ENCODE measurements around the gene CUL1. TPM values are rescaled to one million over a fixed set of nuclear protein-coding genes. Genes with fewer than 3 reads are reported as not detected.

The CUL1 gene
- total RNA-seq, 4 donors from 2014 or later, result 80.6 to 83.7 (median 82.8) TPM

DNA sequence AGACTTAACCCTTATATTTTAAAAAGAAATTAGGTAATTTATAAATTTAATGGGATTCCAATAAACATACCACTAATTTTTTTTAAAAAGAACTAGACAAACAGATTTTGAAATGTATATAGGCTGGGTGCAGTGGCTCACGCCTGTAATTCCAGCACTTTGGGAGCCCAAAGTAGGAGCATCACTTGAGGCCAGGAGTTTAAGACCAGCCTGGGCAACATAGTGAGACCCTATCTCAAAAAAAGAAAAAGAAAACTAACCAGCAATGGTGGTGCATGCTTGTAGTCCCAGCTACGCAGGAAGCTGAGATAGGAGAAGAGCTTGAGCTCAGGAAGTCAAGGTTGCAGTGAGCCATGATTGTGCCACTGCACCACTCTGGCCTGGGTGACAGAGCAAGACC, 122.7 kb downstream of the CUL1 start:
- Histone ChIP-seq H3K4me3 (no peak overlapping the region), H3K27ac (no peak overlapping the region), H3K27me3 (no peaks in the 10 kb centered on the region), H3K9me3 (no peaks in the 10 kb centered on the region), H3K4me1 (no peaks in the 10 kb centered on the region), H3K36me3 (no peaks in the 10 kb centered on the region)
- no peak for TF ChIP-seq POLR2AphosphoS5 (IDR thresholded peaks at IDR 0.05)
- no peak for TF ChIP-seq EP300 (IDR thresholded peaks at IDR 0.05)
- TF ChIP-seq, protein P1, sequence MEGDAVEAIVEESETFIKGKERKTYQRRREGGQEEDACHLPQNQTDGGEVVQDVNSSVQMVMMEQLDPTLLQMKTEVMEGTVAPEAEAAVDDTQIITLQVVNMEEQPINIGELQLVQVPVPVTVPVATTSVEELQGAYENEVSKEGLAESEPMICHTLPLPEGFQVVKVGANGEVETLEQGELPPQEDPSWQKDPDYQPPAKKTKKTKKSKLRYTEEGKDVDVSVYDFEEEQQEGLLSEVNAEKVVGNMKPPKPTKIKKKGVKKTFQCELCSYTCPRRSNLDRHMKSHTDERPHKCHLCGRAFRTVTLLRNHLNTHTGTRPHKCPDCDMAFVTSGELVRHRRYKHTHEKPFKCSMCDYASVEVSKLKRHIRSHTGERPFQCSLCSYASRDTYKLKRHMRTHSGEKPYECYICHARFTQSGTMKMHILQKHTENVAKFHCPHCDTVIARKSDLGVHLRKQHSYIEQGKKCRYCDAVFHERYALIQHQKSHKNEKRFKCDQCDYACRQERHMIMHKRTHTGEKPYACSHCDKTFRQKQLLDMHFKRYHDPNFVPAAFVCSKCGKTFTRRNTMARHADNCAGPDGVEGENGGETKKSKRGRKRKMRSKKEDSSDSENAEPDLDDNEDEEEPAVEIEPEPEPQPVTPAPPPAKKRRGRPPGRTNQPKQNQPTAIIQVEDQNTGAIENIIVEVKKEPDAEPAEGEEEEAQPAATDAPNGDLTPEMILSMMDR (IDR thresholded peaks at IDR 0.05), result no peak
- TF ChIP-seq POLR2A (IDR thresholded peaks at IDR 0.05), result no peak
- WGBS, 2 donors (ENCODE audit: low coverage in 1 of 2), result 80 to 92% methylated on average over 1 to 2 of the region's 2 CpGs
- ATAC-seq, result no peak

DNA sequence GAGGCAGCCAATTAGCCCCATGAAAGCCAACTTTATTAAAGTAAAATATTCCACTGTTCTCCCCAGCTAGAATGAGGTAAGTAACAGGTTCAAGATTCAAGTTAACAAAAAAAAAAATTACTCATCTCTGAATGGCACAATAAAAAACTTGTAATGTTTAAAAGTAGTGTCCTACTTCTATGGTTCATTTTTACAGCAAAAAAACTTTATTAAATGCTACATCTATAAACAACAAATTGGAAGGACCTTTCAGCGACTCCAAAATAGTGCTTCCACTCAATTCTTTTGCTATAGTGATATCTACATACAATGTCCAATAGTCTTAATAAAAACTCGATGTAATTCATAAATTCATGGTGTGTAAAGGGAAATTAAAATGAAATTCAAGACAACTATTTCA, 126.2 kb downstream of the CUL1 start:
- 96 to 100% methylated on average over 2 of the region's 2 CpGs for WGBS, 2 donors (ENCODE audit: low coverage in 1 of 2)
- TF ChIP-seq, protein P1 (IDR thresholded peaks at IDR 0.05), result no peak
- TF ChIP-seq POLR2AphosphoS5 (IDR thresholded peaks at IDR 0.05) (no peak), POLR2A (IDR thresholded peaks at IDR 0.05) (no peak), EP300 (IDR thresholded peaks at IDR 0.05) (no peak)
- Histone ChIP-seq H3K27me3 (no peaks in the 10 kb centered on the region), H3K27ac (no peak overlapping the region), H3K4me3 (no peak overlapping the region), H3K9me3 (no peaks in the 10 kb centered on the region), H3K4me1 (no peaks in the 10 kb centered on the region), H3K36me3 (no peaks in the 10 kb centered on the region)
- no peak for ATAC-seq

DNA sequence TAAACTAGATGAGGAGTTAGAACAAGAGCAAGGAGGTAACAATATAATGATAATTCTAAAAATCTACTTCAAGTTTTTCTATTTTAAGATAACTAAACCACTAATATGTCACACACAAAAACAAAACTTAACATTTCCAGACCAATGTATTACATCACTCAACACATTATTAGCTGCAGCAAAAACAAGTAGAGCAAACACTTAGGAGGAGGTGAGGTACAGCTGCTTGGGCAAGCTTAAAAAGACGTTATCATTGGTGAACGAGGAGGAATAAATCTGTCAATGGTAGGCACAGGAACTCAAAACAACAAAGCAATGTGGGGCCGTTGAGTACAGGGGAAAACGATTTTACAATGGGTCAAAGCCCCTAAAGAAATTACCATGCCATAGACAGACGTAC, 126.6 kb downstream of the CUL1 start:
- no peaks in the 10 kb centered on the region for H3K9me3 ChIP-seq
- no peak for ATAC-seq
- WGBS, 2 donors (ENCODE audit: low coverage in 1 of 2), result 66 to 75% methylated on average over 5 of the region's 5 CpGs
- TF ChIP-seq POLR2A (IDR thresholded peaks at IDR 0.05) (no peak), POLR2AphosphoS5 (IDR thresholded peaks at IDR 0.05) (no peak), EP300 (IDR thresholded peaks at IDR 0.05) (no peak)
- TF ChIP-seq, protein P1 (IDR thresholded peaks at IDR 0.05), result no peak
- no peak overlapping the region for H3K27ac ChIP-seq
- no peaks in the 10 kb centered on the region for H3K4me1 ChIP-seq
- no peak overlapping the region for H3K4me3 ChIP-seq
- no peaks in the 10 kb centered on the region for H3K36me3 ChIP-seq
- H3K27me3 ChIP-seq, result no peaks in the 10 kb centered on the region

DNA sequence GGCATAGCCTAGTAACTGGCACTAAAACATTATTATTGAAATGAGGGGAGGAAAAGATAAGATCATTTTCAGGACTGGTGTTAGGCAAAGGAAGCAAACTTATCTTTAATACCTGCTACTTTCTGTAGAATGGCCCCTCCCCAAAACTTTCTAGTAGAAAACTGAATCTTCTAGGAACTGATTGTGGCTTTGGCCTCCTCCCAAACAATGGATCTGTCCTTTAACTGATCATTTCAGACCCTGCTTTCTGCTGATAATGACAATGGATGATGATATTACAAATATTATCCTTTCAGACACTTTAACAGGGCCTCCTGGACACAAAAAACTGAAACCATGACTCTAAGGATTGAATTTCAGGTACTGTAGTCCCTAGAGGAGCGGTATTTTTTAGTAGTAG, 130.3 kb downstream of the CUL1 start:
- Histone ChIP-seq H3K9me3 (no peaks in the 10 kb centered on the region), H3K36me3 (no peaks in the 10 kb centered on the region), H3K27me3 (no peaks in the 10 kb centered on the region), H3K4me3 (no peak overlapping the region), H3K27ac (no peak overlapping the region), H3K4me1 (no peaks in the 10 kb centered on the region)
- WGBS, 2 donors (ENCODE audit: low coverage in 1 of 2), result 100% methylated on average over 1 of the region's 1 CpG
- no peak for ATAC-seq
- no peak for TF ChIP-seq EP300 (IDR thresholded peaks at IDR 0.05)
- no peak for TF ChIP-seq POLR2A (IDR thresholded peaks at IDR 0.05)
- TF ChIP-seq POLR2AphosphoS5 (IDR thresholded peaks at IDR 0.05), result no peak
- TF ChIP-seq, protein P1 (IDR thresholded peaks at IDR 0.05), result no peak

DNA sequence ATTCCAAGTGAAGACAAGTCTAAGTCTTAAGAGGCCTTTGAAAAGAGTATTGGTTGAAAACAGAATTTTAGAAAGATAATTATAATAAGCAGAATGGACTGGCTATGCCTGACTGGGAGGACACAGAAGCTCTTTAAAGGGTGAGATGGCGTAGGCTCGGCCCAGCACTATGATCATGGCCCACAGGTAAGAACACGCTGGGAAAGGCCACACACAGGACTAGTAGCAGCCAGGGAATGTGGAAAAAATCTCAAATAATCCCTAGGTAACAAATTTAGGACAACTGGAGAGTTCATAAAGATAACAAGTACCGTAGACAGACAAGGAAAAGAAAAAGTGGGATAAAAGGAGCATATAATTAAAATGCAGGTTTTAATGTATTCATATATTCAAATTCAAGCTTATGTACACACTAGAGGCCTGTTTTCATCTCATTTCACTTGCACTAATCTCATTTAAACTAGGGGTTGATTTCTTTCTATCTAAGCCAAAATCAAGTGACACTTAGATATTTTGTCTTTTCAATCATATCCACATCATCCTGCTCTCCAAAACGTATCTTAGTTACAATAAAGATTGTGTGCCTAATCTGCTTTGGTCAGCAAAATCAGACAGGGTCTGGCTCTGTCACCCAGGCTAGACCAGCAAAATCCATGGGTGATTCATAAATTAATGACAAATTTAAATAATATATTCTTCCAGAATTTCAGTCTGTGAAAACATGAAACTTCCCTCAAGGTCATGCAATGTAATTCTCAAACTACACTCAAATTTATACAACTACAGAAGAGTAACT, 132.4 kb downstream of the CUL1 start:
- no peak for ATAC-seq
- WGBS, 2 donors (ENCODE audit: low coverage in 1 of 2), result 91 to 93% methylated on average over 5 of the region's 5 CpGs

More for the DNA sequence above, 132.4 kb downstream of the CUL1 start:
- TF ChIP-seq POLR2A (IDR thresholded peaks at IDR 0.05) (no peak), POLR2AphosphoS5 (IDR thresholded peaks at IDR 0.05) (no peak), EP300 (IDR thresholded peaks at IDR 0.05) (no peak)
- TF ChIP-seq, protein P1 (IDR thresholded peaks at IDR 0.05), result no peak
- no peak overlapping the region for H3K27ac ChIP-seq
- no peaks in the 10 kb centered on the region for H3K9me3 ChIP-seq
- H3K4me3 ChIP-seq, result no peak overlapping the region
- no peaks in the 10 kb centered on the region for H3K4me1 ChIP-seq
- H3K27me3 ChIP-seq, result no peaks in the 10 kb centered on the region
- H3K36me3 ChIP-seq, result no peaks in the 10 kb centered on the region

Measured in gastroesophageal sphincter (tissue), 4 donors.